Uterus (tissue), 4 donors: ENCODE results near the gene VIPR2. TPM values are rescaled to one million over a fixed set of nuclear protein-coding genes. Genes with fewer than 3 reads are reported as not detected.

Experiments
- DNase-seq, 2 donors: peaks; one replicate each; pipeline ENCODE4 v3.0.0-alpha.2; 2019 to 2020
- H3K27ac ChIP-seq, 2 donors: fragments of 200-600 bp; sonication (generic); 1 replicate in 1 of 2; 2 replicates in 1 of 2; pipeline ENCODE4 v1.5.1; 2016 to 2018
- H3K27me3 ChIP-seq, 2 donors: fragments of 200-600 bp; sonication (generic); one replicate each; pipeline ENCODE4 v1.5.1; 2018 to 2019; ENCODE audit warnings: control low read depth in 1 of 2
- H3K36me3 ChIP-seq, 2 donors: fragments of 200-600 bp; sonication (generic); one replicate each; pipeline ENCODE4 v1.5.1; 2019; ENCODE audit warnings: control low read depth in 1 of 2
- H3K4me1 ChIP-seq, 2 donors: fragments of 200-600 bp; sonication (generic); one replicate each; pipeline ENCODE4 v1.5.1; 2018 to 2019; ENCODE audit warnings: control low read depth in 1 of 2
- H3K4me3 ChIP-seq, 2 donors: fragments of 200-600 bp; sonication (generic); 1 replicate in 1 of 2; 2 replicates in 1 of 2; pipeline ENCODE4 v1.5.1; 2018 to 2019; ENCODE audit warnings: mild to moderate bottlenecking in 1 of 2
- H3K9me3 ChIP-seq, 2 donors: fragments of 200-600 bp; sonication (generic); one replicate each; pipeline ENCODE4 v1.5.1; 2019; ENCODE audit warnings: control low read depth in 1 of 2
- POLR2A ChIP-seq, 2 donors: fragments of 450-650 bp; IDR thresholded peaks; one replicate each; pipeline ENCODE4 v1.6.1; 2016; ENCODE audit warnings: antibody characterized with exemption in 2 of 2, mild to moderate bottlenecking in 1 of 2, moderate library complexity in 1 of 2
- intact Hi-C: fragments of 100-400 bp; cut with DNase I; formaldehyde crosslinking; loops from one replicate; pipeline ENCODE4 v1.15.1; 2023; ENCODE audit warnings: low total_unique reads
- total RNA-seq, 4 donors: library from RNA; depleted of rRNA in 3 of 4; stranded (reverse); fragments of >200 nt in 3 of 4; gene quantifications; one replicate each; pipeline versions ENCODE4 v1.1.0 to v1.2.4, GENCODE V29; 2014 to 2023
- TF ChIP-seq, protein P1 (sequence below), 4 experiments: fragments of 200-600 bp in 2 of 4; fragments of 450-650 bp in 2 of 4; sonication (generic) in 2 of 4; IDR thresholded peaks; one replicate each; pipeline ENCODE4 v1.5.1; 2016 to 2019; ENCODE audit warnings: antibody characterized with exemption in 4 of 4, mild to moderate bottlenecking in 2 of 4, moderate library complexity in 1 of 4
- donor health status: DM: yes; HTN: yes; CAD: no.

VIPR2 gene
- total RNA-seq, 4 donors from 2014 or later, result 3.1 to 9.8 (median 4.5) TPM

DNA sequence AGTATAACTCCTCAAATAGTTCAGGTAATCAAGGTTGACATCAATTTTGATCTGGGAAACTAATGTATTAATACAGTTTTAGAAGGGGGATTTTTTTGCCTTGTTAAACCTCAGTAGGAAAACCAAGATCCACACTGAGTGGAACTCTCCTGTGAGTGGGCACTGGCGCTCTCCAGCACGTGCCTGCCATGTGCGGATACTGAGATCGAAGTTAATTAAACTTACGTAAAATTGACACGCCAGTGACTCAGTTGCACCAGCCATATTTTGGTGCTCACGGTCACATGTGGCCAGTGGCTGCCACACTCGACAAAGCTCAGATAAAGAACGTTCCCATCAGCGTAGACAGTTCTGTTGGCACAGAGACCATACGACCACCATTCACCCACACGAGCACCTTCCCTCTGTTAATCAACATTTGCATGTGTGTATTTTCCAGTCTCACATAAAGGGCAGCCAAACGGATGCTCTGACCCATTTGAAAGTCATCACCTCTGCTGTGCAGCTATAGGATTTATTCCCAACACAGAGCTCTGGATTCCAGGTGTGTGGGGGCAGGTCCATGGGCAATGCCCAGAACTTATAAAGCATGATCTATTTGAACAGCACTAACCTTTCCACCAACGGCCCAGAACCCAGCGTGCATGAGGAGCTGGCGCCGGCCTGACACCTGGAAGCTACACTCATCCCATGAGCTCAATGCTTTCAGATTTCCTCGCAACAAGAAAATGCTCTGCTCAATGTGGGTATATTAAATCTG is 77.7 kb downstream of the VIPR2 start:
- TF ChIP-seq, protein P1, sequence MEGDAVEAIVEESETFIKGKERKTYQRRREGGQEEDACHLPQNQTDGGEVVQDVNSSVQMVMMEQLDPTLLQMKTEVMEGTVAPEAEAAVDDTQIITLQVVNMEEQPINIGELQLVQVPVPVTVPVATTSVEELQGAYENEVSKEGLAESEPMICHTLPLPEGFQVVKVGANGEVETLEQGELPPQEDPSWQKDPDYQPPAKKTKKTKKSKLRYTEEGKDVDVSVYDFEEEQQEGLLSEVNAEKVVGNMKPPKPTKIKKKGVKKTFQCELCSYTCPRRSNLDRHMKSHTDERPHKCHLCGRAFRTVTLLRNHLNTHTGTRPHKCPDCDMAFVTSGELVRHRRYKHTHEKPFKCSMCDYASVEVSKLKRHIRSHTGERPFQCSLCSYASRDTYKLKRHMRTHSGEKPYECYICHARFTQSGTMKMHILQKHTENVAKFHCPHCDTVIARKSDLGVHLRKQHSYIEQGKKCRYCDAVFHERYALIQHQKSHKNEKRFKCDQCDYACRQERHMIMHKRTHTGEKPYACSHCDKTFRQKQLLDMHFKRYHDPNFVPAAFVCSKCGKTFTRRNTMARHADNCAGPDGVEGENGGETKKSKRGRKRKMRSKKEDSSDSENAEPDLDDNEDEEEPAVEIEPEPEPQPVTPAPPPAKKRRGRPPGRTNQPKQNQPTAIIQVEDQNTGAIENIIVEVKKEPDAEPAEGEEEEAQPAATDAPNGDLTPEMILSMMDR (IDR thresholded peaks at IDR 0.05), result no peak
- no peak for TF ChIP-seq POLR2A (IDR thresholded peaks at IDR 0.05)
- Histone ChIP-seq H3K27me3 (no peaks in the 10 kb centered on the region), H3K9me3 (no peaks in the 10 kb centered on the region), H3K4me3 (no peak overlapping the region), H3K27ac (no peak overlapping the region), H3K4me1 (peaks cover 0 to 12% of the 10 kb centered on the region in 2 donors), H3K36me3 (no peaks in the 10 kb centered on the region)
- intact Hi-C loops, result no loop called here
- no peak for DNase-seq

DNA sequence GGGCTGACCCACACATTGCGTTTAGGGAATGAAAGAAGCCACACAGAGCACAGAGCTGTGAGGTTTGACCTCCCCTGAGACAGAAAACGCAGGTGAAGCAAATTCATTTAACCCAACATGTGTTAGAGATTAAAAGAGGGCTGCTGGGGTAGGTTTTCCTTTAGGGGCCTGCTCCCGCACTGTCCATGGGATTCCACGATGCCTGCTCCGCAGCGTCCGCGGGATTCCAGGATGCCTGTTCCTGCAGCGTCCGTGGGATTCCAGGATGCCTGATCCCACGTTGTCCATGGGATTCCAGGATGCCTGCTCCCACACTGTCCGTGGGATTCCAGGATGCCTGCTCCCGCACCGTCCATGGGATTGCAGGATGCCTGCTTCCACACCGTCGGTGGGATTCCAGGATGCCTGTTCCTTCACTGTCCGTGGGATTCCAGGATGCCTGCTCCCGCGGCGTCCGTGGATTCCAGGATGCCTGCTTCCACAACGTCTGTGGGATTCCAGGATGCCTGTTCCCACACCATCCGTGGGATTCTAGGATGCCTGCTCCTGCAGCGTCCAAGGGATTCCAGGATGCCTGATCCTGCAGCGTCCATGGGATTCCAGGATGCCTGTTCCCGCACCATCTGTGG is 78.7 kb downstream of the VIPR2 start:
- no peaks in the 10 kb centered on the region for H3K27me3 ChIP-seq
- H3K4me3 ChIP-seq, result no peak overlapping the region
- no peaks in the 10 kb centered on the region for H3K9me3 ChIP-seq
- no peaks in the 10 kb centered on the region for H3K36me3 ChIP-seq
- peaks cover 0 to 12% of the 10 kb centered on the region in 2 donors for H3K4me1 ChIP-seq
- no peak for DNase-seq
- intact Hi-C loops, result no loop called here
- TF ChIP-seq, protein P1 (IDR thresholded peaks at IDR 0.05), result no peak
- TF ChIP-seq POLR2A (IDR thresholded peaks at IDR 0.05), result no peak
- no peak overlapping the region for H3K27ac ChIP-seq

GRCh38 chr7:159064816-159065510 is 79.7 kb downstream of the VIPR2 start:
- intact Hi-C loops, result no loop called here
- Histone ChIP-seq H3K27ac (no peak overlapping the region), H3K4me1 (peaks cover 0 to 6% of the 10 kb centered on the region in 2 donors), H3K4me3 (no peak overlapping the region), H3K36me3 (no peaks in the 10 kb centered on the region), H3K27me3 (no peaks in the 10 kb centered on the region), H3K9me3 (no peaks in the 10 kb centered on the region)
- TF ChIP-seq, protein P1 (IDR thresholded peaks at IDR 0.05), result no peak
- TF ChIP-seq POLR2A (IDR thresholded peaks at IDR 0.05), result no peak
- DNase-seq, result no peak

- no peaks in the 10 kb centered on the region for H3K27me3 ChIP-seq
- no peaks in the 10 kb centered on the region for H3K9me3 ChIP-seq
- DNase-seq, result no peak
- no peak overlapping the region for H3K27ac ChIP-seq
- H3K36me3 ChIP-seq, result no peaks in the 10 kb centered on the region
- intact Hi-C loops, result no loop called here
- no peak for TF ChIP-seq POLR2A (IDR thresholded peaks at IDR 0.05)
- TF ChIP-seq, protein P1 (IDR thresholded peaks at IDR 0.05), result no peak
- no peak overlapping the region for H3K4me3 ChIP-seq
- H3K4me1 ChIP-seq, result peaks cover 0 to 6% of the 10 kb centered on the region in 2 donors
Measured at GRCh38 chr7:159064121-159064815, 80.4 kb downstream of the VIPR2 start.
